Sciatic nerve (tissue), 2 donors: Measurements from ENCODE around the gene SEH1L. TPM values are rescaled to one million over a fixed set of nuclear protein-coding genes. Genes with fewer than 3 reads are reported as not detected.
"Not testable (repeated sequence)": the region's sequence is repeated elsewhere in the genome, so short reads cannot be mapped to it uniquely, and the experiment has no call there.

Experiments
- ATAC-seq: fragments of 200-7000 bp; cut with Tn5 transposase; one replicate; pipeline ENCODE4 v1.9.1; 2020; ENCODE audit warnings: mild to moderate bottlenecking, moderate library complexity
- DNase-seq: peaks from one replicate; pipeline ENCODE4 v3.0.0-alpha.2; 2020; ENCODE audit warnings: low spot score
- intact Hi-C: fragments of 100-400 bp; cut with DNase I; formaldehyde crosslinking; loops from one replicate; pipeline ENCODE4 v1.14.2; 2022
- total RNA-seq: library from RNA; stranded (reverse); fragmentation: NEBNext Ultra II Directional; extraction: Animal tissue kit (Norgen Biotek cat#: 25700); gene quantifications from one replicate; pipeline ENCODE4 v1.2.1, GENCODE V29; 2021
- donor health status: DM: no; HTN: no; CAD: no.
- donor health status: DM: no; HTN: no; CAD: no.

The SEH1L gene
- total RNA-seq, 1 donor from 2014 or later = 44.0 TPM

- DNase-seq = peak; percentile 98
- peak; percentile 100 for ATAC-seq
- intact Hi-C loops = no loop called here
These were observed 43.4 kb downstream of the SEH1L start, which contains the start of gene CEP192 for GRCh38 chr18:12990967-12991820. Gene CEP192, plus strand, starts transcription at chr18:12991362. Its CDS starts 8,063 bp downstream, at chr18:12999425.

- ATAC-seq = no peak
- intact Hi-C loops = no loop called here
- no peak for DNase-seq
These were observed 44.0 kb downstream of the SEH1L start for GRCh38 chr18:12991821-12992179.

DNA sequence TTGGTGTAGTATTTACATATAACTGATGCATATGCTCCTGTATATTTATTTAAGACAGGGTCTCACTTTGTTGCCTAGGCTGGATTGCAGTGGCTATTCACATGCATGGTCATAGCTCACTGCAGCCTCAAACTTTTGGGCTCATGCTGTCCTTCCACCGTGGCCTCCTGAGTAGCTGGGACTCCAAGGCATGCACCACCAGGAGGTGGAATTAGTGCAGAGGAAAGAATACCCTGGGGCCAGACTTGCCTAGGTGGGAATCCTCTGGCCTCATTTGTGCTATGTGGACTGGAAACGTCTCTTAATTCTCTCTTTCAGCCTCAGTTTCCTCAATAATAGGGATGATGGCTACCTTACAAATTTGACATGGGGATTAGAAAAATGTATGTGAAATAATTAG is 45.6 kb downstream of the SEH1L start:
- intact Hi-C loops = no loop called here
- ATAC-seq = no peak
- no peak for DNase-seq

DNA sequence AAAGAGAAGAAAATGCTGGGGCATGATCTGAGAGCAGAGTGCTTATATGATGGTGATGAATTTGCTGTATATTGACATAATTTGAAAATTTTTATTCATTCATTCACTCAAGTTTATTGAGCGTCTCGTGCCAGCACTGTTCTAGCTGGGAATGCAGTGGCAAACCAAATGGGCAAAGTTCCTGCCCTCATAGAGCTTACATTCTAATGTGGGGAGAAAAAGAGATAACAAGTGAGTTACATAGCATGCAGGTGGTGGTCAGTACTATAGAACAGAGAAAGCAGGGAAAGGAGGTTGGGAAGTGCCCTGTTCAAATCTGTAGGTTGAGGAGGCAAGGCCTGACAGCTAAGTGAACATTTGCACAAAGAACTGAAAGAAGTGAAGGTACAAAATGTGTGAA is 47.6 kb downstream of the SEH1L start:
- DNase-seq (no peak), ATAC-seq (no peak)
- intact Hi-C loops = no loop called here

DNA sequence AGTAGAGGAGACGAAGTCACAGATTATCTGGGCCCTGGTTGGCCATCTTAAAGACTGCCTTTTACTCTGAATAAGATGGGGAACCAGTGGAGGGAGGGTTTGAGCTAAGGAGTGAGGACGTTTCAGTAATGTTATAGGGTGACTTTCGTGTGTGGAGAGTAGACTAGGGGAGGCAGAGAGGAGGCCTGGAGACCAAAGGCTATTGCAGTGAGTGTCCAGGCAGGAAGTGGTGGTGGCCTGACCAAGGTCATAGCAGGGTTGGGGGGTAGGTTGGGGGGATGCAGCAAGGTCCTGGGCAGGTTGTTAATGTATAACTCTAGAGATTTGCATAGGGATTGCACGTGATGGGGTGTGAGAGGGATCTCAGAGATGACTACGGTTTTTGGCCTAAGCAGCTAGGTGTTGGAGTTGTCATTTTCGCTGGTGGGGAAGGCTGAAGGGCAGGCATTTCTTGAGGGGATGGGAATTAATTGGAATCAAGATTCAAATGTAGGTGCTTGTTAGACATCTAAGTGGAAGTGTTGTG is 48.2 kb downstream of the SEH1L start:
- ATAC-seq (no peak), DNase-seq (no peak)
- intact Hi-C loops = no loop called here

- ATAC-seq (no peak), DNase-seq (no peak)
- intact Hi-C loops = no loop called here
These were observed 49.0 kb downstream of the SEH1L start for GRCh38 chr18:12996661-12997292.

DNA sequence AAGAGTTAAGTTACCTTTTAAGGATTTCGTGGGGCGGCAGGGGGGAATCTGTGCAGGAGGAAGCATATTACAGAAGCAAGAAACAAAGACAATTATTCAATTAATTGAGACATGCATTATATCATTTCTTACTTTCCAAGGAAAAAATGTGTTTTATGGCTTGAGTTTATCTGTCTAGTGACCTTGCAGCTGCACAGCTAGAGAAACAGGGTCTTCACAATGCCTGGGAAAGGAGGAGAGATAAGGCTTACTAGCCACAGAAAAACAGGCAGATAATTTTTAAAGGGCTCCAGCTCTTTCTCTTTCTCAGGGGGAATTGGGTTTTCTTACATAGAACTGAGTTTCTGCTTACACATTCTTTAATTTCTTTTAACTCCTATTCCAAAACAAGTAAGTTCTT is 49.5 kb downstream of the SEH1L start:
- DNase-seq, ATAC-seq, intact Hi-C loops: not testable (repeated sequence)

DNA sequence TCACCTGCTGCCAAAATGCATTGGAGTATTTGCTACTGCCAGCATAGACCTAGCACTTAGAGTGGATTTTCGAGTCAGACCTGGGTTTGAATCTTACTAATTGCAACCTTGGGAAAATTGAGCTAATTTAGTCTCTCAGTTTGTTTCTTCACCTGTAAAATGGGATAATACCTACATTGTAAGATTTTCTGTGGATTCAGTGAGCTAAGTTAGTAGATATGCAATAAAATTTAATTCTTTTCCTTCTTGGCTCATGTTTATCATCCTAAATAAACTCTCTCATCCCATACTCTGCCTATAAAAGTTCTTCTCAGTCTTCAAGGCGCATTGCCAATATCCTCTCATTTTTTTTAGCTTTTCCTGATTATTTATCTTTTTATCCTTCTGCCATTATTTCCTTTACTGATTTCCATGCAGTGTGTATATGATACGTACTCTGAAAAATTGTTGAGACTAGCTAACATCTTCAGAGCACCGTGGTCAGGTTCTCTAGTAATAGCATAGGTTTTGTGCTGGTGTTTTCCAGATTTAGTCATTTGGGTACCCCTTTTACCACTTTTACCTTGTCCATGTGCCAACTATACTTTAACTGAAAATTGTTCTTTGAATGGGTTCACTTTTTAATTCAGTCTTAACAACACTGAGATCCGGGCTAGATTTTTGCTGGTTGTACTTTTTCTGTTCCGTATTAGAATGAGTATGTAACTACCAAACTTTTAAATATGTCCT is 50.7 kb downstream of the SEH1L start:
- DNase-seq (no peak), ATAC-seq (no peak)
- intact Hi-C loops = no loop called here

DNA sequence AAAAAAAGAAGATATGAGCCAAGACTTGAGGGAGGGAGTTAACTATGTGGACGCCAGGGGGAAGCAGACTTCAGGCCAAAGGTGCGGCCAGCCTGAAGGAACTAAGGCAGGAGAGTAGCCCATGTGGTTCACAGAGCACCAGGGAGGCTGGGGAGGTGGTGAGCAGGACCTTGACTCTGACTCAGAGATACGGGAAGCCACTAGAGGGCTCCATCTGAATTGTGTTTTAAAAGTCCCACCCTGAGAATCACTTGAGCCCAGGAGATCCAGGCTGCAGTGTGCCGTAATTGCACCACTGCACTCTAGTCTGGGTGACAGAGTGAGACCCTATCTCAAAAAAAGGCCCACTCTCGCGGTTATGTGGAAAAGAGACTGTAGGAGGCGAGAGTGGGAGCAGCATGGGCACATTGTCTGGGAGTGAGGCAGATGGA is 55.7 kb downstream of the SEH1L start:
- intact Hi-C loops = no loop called here
- ATAC-seq = peak; percentile 55
- no peak for DNase-seq

DNA sequence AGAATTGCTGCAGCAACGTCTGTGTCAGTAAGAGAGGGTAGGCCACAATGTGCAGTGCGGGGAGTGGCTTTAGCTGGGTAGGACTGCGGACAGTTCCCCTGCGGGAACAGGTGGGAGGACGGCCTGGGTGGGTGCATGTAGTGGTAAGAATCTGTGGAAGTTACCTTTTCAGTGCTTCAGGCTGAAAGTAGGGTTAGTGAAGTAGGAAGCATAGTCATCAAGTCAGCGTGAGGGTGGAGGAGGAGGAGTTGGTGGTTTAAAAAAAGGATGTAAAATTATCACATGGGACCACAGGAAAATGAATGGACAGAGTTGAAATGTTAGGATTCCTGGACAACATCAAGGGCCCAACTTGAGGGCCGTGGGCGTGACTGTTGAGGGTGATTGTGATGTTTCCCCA is 56.6 kb downstream of the SEH1L start:
- intact Hi-C loops = no loop called here
- DNase-seq (no peak), ATAC-seq (no peak)

- ATAC-seq (no peak), DNase-seq (no peak)
- intact Hi-C loops = no loop called here
These were observed 57.5 kb downstream of the SEH1L start for GRCh38 chr18:13005289-13005688.

DNA sequence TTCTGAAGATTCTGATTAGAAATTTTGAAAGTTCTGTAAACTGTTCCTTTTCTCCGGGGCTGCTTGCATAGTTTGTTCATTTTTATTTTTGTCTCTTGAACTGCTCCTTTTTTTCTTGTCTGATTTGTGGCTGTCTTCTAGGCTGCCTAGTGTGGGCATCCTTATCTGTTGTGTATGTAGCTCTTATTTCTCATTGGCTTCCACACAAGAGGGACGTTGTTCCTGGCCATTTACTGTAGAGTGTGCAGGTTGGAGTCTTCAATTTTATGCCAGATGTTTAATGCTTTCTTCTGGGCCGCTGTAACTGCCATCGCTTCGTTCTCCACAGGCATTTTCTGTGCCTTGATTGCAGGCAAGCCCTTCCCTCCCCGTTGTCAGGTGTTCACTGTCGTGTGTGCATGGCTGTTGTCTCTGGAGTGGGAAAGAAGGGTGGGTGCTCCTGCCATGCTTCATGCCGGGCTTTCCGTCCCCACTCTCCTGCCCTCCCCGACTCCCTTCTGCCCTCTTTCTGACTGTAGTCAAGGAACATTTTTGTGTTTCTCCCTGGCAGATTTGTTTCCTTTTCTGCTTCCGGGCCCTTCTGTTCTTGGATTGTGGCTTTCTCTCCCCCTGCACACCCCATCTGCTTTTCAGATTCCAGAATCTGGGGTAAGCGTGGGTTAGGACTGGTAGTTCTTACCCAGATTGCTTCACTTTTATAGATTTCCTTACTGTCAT is 58.9 kb downstream of the SEH1L start:
- no peak for ATAC-seq
- DNase-seq = no peak
- intact Hi-C loops = no loop called here

DNA sequence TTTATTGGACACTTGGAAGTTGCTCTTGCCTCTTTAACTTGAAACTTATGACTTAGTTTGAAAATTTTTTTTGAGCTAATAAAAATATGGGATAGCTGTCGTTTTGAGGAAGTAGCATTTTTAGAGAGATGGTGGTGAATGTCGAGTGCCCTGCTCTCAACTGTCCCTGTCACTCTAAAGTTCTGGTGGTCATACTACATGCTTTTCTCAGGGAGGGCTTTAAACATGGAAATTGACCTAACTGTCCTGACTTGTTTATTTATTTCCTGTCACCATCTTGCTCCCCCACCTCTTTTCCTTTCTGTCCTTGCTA is 59.4 kb downstream of the SEH1L start:
- ATAC-seq (no peak), DNase-seq (no peak)
- intact Hi-C loops = no loop called here

DNA sequence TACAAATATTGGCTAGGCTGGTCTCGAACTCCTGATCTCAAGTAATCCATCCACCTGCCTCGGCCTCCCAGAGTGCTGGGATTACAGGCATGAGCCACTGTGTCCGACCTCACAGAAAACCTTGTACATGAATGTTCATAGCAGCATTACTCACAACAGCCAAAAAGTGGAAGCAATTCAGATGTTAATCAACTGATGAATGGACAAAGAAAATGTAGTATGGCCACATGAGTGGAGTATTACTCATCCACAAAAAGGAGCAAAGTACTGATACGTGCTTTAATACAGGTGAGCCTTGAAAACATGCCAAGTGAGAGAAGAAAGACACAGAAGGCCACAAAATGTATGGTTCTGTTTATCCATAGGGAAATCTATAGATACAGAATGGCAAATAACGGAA is 63.9 kb downstream of the SEH1L start:
- ATAC-seq (no peak), DNase-seq (no peak)
- intact Hi-C loops = no loop called here

GRCh38 chr18:13014232-13014631 is 66.4 kb downstream of the SEH1L start:
- no peak for ATAC-seq
- no peak for DNase-seq
- intact Hi-C loops = no loop called here

- intact Hi-C loops = no loop called here
- ATAC-seq (no peak), DNase-seq (no peak)
These were observed 67.0 kb downstream of the SEH1L start for GRCh38 chr18:13014818-13015217.

DNA sequence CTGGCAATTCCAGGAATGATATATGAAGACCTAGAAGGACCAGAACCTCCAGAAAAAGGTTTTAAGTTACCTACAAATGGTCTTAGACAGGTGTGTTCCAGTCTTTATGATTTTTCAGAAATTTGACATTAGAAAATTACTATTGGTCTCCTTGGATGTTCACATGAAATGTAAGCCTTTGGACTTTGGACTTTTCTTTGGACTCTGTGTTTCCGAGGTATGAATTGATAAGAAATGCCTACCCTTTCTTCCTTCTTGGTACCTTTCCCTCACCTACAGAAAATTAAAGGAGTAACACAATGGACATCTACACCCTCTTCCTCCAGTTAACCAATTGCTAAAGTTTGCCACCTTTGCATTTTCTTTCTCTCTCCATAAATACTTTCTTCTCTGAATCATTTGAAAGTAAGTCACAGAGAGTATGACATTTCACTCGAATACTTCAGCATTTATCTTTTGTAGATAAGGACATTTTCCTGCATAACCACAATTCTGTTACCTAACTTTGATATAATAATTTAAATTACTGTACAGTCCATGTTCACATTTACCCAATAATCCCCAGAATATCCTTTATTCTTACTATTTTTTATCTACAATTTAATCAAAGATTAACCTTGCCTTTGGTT is 69.5 kb downstream of the SEH1L start:
- intact Hi-C loops = no loop called here
- ATAC-seq = no peak
- no peak for DNase-seq

DNA sequence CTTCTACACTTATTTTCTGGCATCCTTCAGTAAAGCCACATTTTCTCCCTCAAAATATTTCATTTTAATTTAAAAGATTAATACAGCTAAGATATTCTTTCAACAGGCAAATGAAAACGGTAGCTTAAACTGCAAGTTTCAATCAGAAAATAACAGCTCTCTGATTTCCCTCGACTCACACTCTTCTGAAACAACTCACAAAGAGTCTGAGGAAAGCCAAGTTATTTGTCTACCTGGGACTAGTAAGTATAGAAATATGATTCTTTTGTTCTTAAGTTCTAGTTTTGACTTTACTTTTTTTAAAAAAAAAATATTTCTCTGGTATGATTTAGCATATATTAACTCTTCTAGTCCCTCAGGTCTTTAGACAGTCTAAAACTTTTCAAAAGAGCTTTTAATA is 70.6 kb downstream of the SEH1L start:
- no peak for DNase-seq
- ATAC-seq = no peak
- intact Hi-C loops = no loop called here

DNA sequence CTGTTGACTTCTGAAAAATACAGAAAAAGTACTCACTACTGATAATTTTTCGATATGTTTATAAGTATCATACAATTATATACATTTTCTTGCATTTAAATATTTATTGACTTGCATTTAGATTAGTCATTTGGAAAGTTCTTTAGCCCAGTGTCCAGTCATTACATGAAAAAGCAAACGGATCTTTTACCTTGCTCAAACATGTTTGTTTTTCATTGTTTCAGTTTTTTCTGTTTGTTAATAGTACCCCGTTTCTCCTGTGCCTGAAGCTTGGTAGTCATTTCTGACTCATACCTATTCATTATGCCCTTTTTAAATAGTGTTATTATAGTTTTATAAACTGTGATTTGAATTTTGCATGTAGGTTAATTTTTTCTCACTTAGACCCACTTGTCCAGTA is 71.5 kb downstream of the SEH1L start:
- ATAC-seq (no peak), DNase-seq (no peak)
- intact Hi-C loops = no loop called here
